Peyer's patch (tissue), 4 donors: Measurements from ENCODE around the gene SIRPB2.

ENCODE experiments used
- CTCF ChIP-seq, 6 experiments: fragments of 450-650 bp in 4 of 6; fragments of 200-600 bp in 2 of 6; sonication (generic) in 1 of 6; IDR thresholded peaks; one replicate each; pipeline ENCODE4 v1.5.1; 2017 to 2019; ENCODE audit warnings: antibody characterized with exemption in 6 of 6, mild to moderate bottlenecking in 3 of 6, moderate library complexity in 1 of 6
- POLR2A ChIP-seq, 2 donors: fragments of 450-650 bp; IDR thresholded peaks; one replicate each; pipeline ENCODE4 v1.5.1; 2017; ENCODE audit warnings: antibody characterized with exemption in 2 of 2, mild to moderate bottlenecking in 2 of 2, moderate library complexity in 2 of 2

- TF ChIP-seq CTCF (IDR thresholded peaks at IDR 0.05): no peak
- no peak for TF ChIP-seq POLR2A (IDR thresholded peaks at IDR 0.05)
These were observed 25.6 kb downstream of the SIRPB2 start for GRCh38 chr20:1465470-1466210.
